ENCODE data around the gene TMEM238. TPM values are rescaled to one million over a fixed set of nuclear protein-coding genes. Genes with fewer than 3 reads are reported as not detected.

The TMEM238 gene
- polyA plus RNA-seq, 2 donors, result 0.49 to 0.98 TPM

Other genes starting within 250 kb of the TMEM238 start
- gene TNNT1, start 235.1 kb downstream of the TMEM238 start, polyA plus RNA-seq, result 10 to 100 TPM in 1 of 2 donors, 1 to 10 TPM in 1; 6.1 to 10.9 TPM
- gene TNNI3, start 226.6 kb downstream of the TMEM238 start, polyA plus RNA-seq, result 1 to 10 TPM; 1.0 to 2.6 TPM
- 1 to 10 TPM in 1 of 2 donors, under 1 TPM in 1; 0.44 to 1.1 TPM for gene DNAAF3, start 217.7 kb downstream of the TMEM238 start, polyA plus RNA-seq
- under 1 TPM in 1 of 2 donors, not detected in 1; 0.05 TPM for gene SYT5, start 204.0 kb downstream of the TMEM238 start, polyA plus RNA-seq
- gene PTPRH, start 174.8 kb downstream of the TMEM238 start, polyA plus RNA-seq, result under 1 TPM; 0.10 to 0.19 TPM
- 1 to 10 TPM; 2.3 to 6.0 TPM for gene TMEM86B, start 155.5 kb downstream of the TMEM238 start, polyA plus RNA-seq
- 10 to 100 TPM; 29.8 to 30.6 TPM for gene PPP6R1, start 125.3 kb downstream of the TMEM238 start, polyA plus RNA-seq
- 10 to 100 TPM; 30.9 to 44.9 TPM for gene HSPBP1, start 104.2 kb downstream of the TMEM238 start, polyA plus RNA-seq
- 1 to 10 TPM in 1 of 2 donors, under 1 TPM in 1; 0.96 to 1.0 TPM for gene BRSK1, start 100.3 kb downstream of the TMEM238 start, polyA plus RNA-seq
- under 1 TPM in 1 of 2 donors, not detected in 1; 0.12 TPM for gene TMEM150B, start 59.0 kb downstream of the TMEM238 start, polyA plus RNA-seq
- gene KMT5C, start 44.4 kb downstream of the TMEM238 start, polyA plus RNA-seq, result 1 to 10 TPM; 5.0 to 9.4 TPM
- gene COX6B2, start 29.6 kb downstream of the TMEM238 start, polyA plus RNA-seq, result under 1 TPM; 0.48 to 0.53 TPM
- not detected for gene GARIN5B, start 21.0 kb downstream of the TMEM238 start, polyA plus RNA-seq
- under 1 TPM; 0.47 to 0.51 TPM for gene IL11, start 13.8 kb downstream of the TMEM238 start, polyA plus RNA-seq
- not detected for gene TMEM190, start 7.5 kb downstream of the TMEM238 start, polyA plus RNA-seq
- 1,000 to 10,000 TPM; 2,179 to 2,435 TPM for gene RPL28, start 1.6 kb upstream of the TMEM238 start, polyA plus RNA-seq
- 10 to 100 TPM; 12.8 to 24.1 TPM for gene UBE2S, start 23.5 kb upstream of the TMEM238 start, polyA plus RNA-seq
- gene SHISA7, start 59.0 kb upstream of the TMEM238 start, polyA plus RNA-seq, result under 1 TPM in 1 of 2 donors, not detected in 1; 0.01 TPM
- gene ISOC2, start 77.3 kb upstream of the TMEM238 start, polyA plus RNA-seq, result 10 to 100 TPM; 38.6 to 95.2 TPM
- under 1 TPM in 1 of 2 donors, not detected in 1; 0.04 TPM for gene C19orf85, start 80.5 kb upstream of the TMEM238 start, polyA plus RNA-seq
- gene ZNF628, start 92.3 kb upstream of the TMEM238 start, polyA plus RNA-seq, result 1 to 10 TPM; 3.8 to 7.0 TPM
- 1 to 10 TPM; 4.2 to 6.8 TPM for gene NAT14, start 100.9 kb upstream of the TMEM238 start, polyA plus RNA-seq
- gene SSC5D, start 104.1 kb upstream of the TMEM238 start, polyA plus RNA-seq, result 1 to 10 TPM in 1 of 2 donors, under 1 TPM in 1; 0.92 to 1.0 TPM
- gene SBK2, start 152.8 kb upstream of the TMEM238 start, polyA plus RNA-seq, result not detected
- gene SBK3, start 161.3 kb upstream of the TMEM238 start, polyA plus RNA-seq, result under 1 TPM; 0.09 to 0.18 TPM
- gene ZNF579, start 196.6 kb upstream of the TMEM238 start, polyA plus RNA-seq, result 1 to 10 TPM; 3.4 to 4.4 TPM
- 10 to 100 TPM in 1 of 2 donors, 1 to 10 TPM in 1; 7.2 to 10.9 TPM for gene FIZ1, start 215.2 kb upstream of the TMEM238 start, polyA plus RNA-seq
- 10 to 100 TPM; 24.6 to 30.5 TPM for gene ZNF524, start 216.0 kb upstream of the TMEM238 start, polyA plus RNA-seq
- gene ZNF865, start 221.4 kb upstream of the TMEM238 start, polyA plus RNA-seq, result 1 to 10 TPM; 4.3 to 5.9 TPM
- 1 to 10 TPM; 5.2 to 5.9 TPM for gene ZNF784, start 240.3 kb upstream of the TMEM238 start, polyA plus RNA-seq